Body of pancreas (tissue), 4 donors: ENCODE data around the gene RECQL5.

Source experiments
- POLR2A ChIP-seq, 3 donors: fragments of 450-650 bp; IDR thresholded peaks; one replicate each; pipeline ENCODE4 v1.6.1; 2016; ENCODE audit warnings: antibody characterized with exemption in 3 of 3, mild to moderate bottlenecking in 2 of 3
- TF ChIP-seq, protein P1 (sequence below), 7 experiments: fragments of 450-650 bp in 4 of 7; fragments of 200-600 bp in 3 of 7; sonication (generic) in 3 of 7; IDR thresholded peaks; one replicate each; pipeline ENCODE4 v1.5.1; 2016 to 2019; ENCODE audit warnings: antibody characterized with exemption in 7 of 7

DNA sequence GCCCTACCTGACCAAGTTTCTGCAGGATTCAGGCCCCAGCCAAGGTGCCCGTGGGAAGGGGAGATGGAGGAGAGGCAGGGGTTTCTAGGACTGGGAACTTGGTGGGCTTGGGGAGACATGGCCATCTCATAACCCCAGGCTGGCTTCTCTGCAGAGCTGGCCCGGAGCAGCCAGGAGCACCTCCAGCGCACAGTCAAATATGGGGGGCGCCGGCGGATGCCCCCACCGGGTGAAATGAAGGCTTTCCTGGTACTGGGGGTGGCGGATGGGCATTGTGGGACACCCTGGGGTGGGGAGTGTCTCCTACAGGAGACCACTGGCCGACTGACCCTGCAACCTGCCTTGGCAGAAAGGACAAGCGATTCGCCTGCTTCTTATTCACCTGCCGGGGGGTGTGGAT is 42.9 kb downstream of the RECQL5 start:
- no peak for TF ChIP-seq POLR2A (IDR thresholded peaks at IDR 0.05)
- TF ChIP-seq, protein P1, sequence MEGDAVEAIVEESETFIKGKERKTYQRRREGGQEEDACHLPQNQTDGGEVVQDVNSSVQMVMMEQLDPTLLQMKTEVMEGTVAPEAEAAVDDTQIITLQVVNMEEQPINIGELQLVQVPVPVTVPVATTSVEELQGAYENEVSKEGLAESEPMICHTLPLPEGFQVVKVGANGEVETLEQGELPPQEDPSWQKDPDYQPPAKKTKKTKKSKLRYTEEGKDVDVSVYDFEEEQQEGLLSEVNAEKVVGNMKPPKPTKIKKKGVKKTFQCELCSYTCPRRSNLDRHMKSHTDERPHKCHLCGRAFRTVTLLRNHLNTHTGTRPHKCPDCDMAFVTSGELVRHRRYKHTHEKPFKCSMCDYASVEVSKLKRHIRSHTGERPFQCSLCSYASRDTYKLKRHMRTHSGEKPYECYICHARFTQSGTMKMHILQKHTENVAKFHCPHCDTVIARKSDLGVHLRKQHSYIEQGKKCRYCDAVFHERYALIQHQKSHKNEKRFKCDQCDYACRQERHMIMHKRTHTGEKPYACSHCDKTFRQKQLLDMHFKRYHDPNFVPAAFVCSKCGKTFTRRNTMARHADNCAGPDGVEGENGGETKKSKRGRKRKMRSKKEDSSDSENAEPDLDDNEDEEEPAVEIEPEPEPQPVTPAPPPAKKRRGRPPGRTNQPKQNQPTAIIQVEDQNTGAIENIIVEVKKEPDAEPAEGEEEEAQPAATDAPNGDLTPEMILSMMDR (IDR thresholded peaks at IDR 0.05) = no peak
